NCI-H2196 (cell line): Measurements from ENCODE around the gene S100A7.
"Not testable (repeated sequence)": the region's sequence is repeated elsewhere in the genome, so short reads cannot be mapped to it uniquely, and the experiment has no call there.

ENCODE experiments used
- DNase-seq: peaks from one replicate; lab custom pipeline; 2025; ENCODE audit not compliant: unreplicated experiment; lab: John Stamatoyannopoulos, UW

Gene S100A7

DNA sequence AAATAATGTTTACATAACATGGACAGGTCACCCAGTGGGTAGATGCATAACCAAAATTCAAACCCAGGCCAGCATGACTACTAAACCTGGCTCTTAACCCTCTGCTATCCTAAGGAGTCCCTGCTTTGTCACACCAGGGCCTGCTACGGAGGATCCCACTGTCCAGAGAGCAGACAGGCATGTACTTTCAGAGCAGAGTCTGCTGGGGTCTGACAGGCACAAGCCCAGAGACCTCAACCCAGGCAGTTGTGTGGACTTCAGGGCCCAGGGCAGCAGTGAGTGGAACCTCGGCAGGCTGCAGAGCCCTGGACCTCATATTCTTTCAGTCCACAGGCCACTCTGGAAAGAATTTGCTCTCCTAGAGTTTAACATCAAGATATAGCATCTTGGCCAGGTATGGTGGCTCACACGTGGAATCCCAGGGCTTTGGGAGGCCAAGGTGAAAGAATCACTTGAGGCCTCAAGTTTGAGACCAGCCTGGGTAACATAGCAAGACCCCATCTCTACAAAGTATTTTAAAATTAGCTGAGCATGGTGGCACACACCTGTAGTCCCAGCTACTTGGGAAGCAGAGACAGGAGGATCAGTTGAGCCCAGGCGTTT, 16.1 kb upstream of the S100A7 start:
- no peak for DNase-seq

DNA sequence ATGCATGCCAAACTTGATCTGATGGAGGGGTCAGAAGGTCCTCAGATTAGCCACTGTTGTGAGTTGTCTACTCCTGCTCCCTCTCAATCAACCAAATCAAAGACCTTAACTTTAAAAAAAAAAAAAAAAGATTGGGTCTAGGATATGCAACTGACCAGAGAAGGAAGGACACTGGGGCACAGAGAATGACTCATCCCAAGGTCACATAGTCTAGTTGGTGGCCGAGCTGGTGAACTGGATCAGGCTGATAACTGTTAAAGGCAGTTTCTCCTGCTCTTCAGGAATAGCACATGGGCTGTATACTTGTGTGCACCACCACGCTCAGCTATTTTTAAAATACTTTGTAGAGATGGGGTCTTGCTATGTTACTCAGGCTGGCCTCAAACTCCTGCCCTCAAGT, 14.8 kb upstream of the S100A7 start:
- DNase-seq, result no peak

DNA sequence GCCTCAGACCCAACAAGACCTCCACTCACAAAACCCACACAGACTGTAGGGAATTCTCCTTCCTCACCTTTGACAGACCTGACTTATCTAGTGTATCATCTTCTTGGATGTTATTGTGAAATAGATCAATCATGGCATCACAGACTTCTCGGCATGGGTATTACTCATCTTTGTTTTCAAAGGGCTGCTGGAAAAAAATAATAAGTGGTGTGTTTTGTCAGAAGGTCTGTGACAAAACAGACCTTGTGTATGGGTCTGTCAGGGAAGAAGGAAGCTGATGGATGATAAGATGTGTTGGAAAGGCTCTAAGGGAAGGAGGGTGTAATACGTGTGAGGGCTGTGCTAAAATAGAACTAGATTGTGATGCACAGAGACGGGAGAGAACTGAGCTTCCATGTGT, 13.9 kb upstream of the S100A7 start:
- no peak for DNase-seq

DNA sequence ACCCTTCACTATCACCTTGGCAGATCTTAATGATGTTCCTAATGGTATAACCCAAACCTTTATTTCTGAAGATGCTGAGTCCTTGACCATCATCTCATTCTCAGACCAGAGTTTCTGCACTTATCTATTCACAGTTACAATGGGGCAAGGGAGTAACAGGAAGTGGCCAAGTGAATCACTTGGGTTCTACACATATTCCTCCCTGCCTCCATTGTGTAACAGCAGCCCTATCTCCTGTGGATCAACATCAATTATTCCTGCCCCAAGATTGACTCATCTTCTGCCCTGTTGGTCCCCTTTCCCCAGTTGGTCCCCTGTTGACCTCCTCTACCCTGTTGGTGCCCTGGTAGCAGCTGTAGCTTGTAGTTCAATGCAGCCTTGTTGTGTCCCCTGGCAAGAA, 10.3 kb upstream of the S100A7 start:
- DNase-seq, result no peak

DNA sequence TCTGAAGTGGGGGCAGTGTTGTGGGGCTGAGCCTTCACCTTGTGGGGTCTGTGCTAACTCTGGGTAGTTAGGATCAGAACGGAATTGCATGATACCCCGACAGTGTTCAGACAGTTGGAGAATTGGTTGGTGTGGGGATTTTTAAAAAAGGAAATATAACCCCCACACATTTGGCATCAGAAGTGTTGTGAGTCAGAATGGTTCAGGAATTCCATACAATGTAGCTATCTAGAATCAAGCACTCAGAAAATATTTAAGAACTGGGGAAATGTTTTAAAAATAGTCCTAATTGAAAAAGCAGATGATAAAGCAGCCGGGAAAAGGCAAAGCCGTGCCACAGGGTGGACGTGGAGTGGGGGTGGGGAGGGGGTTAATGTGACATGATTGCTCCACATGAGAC, 6.5 kb upstream of the S100A7 start:
- no peak for DNase-seq

DNA sequence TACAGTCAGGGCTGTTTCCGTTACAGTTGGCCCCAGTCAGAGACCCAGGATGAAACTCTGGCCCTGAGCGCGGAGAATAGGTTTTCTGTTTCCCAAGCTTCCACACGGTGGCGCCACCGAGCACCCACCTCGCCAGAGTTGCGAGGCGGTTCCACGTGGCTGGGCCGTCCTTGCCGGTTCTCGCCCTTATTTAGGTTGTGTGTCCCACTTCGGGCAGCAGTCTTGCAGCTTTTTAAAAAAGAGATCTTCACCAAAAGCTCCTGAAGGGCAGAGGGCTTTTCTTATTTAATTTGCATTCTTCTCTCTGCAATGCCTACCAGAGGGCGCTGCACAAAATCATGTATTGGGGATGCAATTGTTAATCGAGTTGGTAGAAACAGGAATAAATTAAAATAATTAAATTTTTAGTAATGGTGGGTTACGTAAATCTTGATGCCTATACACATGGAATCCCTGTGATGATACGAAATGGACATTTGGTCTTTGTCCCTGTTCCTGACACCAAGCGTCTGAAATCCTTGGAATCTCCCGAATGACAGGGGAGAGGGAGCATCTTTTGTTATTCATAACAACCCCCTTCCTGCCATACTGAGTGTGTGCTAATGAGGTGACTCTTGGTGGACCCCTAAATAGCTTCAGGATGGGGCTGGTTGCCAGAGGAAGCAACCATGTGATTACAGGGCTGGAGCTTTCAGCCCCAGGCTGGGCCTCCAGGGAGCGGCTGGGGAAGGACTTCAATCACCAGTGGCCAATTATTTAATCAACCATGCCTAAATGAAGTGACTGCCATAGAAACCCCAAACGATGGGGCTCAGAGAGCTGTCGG, 5.6 kb upstream of the S100A7 start:
- DNase-seq, result no peak

DNA sequence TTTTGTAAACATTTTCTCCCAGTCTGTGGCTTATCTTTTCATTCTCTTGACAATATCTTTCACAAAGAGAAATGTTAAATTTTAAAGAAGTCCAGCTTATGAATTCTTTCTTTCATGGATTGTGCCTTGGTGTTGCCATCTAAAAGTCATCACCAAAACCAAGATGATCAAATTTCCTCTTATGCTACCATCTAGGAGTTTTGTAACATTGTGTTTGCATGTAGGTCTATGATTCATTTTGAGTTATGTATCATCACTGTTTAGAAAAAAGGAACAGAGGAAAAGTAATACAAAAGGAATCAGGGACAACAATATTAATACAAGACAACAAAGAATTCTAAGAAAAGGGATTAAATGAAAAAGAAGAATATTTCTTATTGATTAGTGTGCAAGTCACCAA, 2.3 kb upstream of the S100A7 start:
- DNase-seq, result not testable (repeated sequence)

DNA sequence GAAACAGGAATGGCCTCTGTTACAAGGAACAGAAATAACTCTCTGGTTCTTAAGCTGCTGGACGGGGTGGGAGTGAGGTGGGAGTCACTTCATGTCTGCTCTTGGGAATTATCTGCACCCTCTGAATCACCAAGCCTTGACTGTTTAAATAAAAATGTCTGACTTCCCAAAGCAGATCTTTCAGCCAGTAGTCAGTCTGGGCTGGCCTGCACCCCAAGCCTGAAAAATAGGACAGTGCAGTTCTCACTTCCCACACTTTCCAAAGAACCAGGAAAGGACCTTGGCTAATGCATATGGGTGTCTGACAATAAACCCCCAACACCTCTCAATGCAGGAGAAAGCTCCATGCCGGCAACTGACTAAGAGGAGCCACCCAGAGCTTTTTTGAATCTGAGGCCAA, 796 bp downstream of the S100A7 start:
- no peak for DNase-seq

DNA sequence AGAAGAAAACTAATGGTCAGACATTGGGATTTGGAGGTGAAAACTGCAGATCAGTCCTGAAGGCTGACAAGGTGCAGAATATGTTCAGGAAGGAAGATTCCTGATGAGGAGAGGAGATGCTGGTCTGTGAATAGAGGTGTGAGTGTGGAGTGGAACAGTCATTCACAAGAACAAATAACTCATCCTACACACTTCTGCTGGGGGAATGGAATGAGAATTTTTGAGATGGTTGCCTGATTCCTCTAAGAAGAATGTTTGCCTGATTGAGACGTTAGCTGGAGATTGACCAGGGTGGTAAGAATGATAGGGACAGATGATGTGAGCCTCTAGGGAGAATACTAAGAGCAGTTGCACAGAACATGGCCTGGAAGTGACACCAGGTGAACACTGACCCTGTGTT, 4.1 kb downstream of the S100A7 start:
- DNase-seq, result no peak

DNA sequence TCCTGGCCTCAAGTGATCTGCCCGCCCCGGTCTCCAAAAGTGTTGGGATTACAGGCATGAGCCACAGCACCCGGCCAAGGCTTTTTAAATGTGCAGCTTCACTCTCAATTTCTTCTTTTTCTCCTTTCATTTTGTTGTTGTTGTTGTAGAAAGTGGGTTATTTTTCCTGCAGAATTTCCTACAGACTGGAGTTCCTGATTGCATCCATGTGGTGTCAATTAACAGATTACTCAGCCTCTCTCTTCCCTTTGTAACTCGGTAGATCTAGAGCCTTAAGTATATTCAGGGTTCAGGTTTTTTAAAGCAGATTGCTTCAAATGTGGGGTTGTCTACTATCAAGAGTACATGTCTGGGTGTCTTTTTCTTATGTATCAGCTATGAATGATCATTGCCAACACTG, 11.6 kb downstream of the S100A7 start:
- not testable (repeated sequence) for DNase-seq

DNA sequence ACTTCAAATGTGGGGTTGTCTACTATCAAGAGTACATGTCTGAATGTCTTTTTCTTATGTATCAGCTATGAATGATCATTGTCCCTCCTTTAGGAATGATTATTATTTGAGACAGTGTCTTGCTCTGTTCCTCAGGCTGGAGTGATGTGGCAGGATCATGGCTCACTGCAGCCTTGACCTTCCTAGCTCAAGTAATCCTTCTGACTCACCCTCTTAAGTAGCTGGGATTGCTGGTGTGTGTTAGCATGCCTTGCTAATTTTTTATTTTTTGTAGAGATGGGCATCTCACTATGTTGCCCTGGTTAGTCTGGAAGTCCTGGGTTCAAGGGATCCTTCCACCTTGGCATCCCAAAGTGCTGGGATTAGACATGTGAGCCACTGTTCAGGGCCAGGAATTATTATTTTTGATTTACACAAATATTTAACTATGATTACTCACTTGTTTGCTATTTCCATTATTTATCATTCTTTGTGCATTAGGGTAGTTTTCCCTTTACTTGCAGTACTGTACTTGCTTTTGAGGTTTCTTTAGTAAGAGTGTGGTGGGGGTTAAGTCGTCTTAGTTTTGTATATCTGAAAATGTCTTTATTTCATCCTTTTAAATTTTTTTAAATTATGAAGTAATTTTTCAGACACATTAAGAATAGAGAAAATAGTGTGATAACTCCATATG, 12.8 kb downstream of the S100A7 start:
- DNase-seq, result no peak

DNA sequence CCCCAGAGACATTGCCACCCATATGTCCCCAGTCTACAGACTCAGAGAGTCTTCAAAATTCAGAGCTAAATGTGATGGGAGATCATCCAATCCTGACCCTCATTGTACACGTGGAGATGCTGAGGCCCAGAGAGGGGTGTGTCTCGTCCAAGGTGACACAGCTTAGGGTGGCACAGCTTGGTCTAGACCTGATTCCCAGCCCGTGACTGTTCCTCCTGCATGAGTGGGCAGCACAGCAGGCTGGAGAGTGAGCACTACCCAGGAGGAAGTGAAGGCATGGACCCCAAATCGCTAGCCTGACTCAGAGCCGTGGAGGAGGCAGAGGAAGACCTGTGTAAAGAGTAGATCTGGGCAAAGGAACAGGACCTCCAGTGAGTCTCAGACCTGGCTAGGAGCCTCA, 16.4 kb downstream of the S100A7 start:
- no peak for DNase-seq

DNA sequence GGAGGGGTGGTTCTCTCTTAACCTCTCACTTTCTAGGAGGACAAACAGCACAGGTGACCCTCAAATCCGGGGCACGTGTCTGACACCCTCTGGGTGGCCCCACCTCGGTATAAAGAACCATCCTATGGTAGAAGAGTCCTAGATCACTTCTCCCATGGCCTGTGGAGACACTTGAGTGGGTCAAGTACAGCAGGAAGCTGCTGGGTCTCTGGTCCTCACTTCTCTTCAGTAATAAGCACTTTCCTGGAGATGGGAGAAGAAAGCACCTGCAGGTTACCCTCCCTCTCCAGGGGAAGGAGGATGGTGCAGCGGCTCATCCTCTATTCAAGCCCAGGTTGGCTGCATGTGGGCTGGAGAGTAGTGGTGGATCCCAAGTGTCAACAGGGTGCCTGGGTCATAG, 17.0 kb downstream of the S100A7 start:
- DNase-seq, result no peak

DNA sequence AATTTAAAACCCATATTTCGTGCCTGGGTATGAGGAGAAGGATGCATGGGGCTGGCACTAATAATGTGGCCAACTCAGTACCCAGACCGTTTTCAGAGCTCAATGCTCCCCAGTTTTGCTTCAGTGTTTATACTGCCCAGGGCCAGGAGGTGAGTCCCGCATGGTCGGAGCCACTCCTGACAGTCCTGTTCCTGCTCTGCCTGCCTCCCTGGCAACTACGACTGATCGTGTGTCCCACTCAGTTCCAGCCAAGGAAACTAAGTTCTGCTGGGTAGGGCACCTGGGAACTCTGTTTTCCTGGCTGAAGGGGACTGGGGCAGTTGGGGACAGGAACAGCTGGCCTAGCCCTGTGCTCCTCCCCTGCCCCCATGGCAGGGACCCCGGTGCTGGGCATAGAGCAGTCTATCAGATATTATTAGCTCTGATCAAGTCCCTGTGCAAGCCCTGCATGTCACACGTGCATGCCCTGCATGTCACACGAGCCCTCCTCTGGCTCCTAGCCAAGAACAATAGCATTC, 19.2 kb downstream of the S100A7 start:
- DNase-seq, result peak; percentile 48

DNA sequence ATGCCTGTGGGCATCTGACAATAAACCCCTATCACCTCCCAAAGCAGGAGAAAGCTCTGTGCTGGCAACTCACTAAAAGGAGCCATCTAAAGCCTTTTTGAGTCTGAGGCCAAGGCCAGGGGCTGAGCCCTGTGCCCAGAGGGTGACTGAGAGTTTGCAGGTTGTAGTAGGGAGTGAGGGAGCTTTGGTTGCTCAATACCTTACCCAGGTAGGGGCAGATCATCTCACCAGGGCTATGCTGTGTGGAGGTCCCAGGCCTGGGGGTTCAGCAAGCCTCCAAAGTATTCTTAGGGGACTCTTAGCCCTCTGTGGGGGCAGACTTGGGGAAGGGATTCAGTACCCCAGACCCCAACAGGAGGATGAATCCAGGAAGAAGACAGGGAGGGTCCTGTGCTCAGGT, 21.2 kb downstream of the S100A7 start:
- DNase-seq, result no peak

DNA sequence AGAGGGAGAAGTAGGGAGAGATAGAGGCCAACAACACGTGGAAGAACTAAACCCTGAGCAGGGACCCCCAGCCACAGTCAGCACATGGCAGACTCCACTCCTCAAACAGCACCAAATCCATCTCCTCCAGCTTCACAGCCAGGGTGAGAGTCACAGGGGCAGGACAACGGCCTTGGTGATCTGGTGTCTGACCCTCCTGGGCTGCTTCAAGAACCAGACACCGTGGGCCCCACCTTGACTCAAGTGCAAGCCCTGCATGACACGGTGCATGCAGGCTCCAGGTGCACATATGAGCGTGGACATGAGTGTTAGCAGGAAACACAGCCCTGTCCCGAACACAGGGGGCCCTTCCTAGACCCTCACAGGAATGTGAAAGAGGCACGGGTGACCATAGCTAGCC, 21.9 kb downstream of the S100A7 start:
- DNase-seq, result no peak

DNA sequence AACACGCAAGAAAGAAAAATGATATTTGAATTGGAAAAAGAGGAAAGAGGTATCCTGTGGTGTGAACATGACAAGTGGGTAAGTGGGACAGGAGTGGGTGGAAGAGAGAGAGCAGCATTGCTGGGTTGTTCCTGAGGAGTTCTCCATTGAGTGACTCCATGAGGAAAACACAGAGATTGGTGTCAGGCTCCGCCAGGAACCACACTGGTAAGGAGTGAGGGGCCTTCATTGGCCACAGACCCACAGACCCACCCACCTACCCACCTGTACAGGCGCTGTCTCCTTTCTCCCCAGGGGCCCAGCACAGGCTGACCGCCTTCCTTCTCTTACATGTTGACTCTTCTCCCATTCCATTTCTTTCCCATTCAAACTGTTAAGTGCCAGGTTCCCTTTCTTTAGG, 23.2 kb downstream of the S100A7 start:
- no peak for DNase-seq

DNA sequence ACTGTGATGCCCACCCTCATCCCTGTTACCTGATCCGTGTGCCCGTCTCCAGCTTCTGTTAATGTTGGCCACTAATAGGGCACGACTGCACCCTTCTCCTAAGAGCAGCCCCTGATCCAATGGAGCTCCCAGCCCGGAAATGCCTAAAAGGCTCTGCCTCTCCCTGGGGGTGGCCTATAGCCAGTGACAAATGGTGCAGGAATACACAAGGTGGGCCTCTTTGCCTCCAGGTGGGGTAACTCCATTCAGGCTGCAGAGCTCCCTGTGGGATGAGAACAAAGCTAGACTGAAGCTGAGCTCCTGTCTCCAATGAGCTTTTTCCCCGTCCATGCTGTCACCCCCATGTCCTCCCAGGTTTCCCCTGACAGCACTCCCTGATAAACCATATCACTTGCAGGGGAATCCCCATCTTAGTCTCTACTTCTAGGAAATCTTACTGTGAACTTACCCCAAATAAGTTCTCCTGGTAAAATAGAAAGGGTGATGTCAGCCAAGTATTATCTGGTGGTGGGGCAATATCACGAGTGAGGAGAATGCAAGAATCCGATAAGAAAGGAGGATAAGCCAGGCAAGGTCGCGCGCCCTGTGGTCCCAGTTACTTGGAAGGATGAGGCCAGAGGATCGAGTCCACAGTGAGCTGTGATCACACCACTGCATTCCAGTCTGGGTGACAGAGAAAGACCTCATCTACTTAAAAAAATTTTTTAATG, 25.6 kb downstream of the S100A7 start:
- DNase-seq, result no peak

DNA sequence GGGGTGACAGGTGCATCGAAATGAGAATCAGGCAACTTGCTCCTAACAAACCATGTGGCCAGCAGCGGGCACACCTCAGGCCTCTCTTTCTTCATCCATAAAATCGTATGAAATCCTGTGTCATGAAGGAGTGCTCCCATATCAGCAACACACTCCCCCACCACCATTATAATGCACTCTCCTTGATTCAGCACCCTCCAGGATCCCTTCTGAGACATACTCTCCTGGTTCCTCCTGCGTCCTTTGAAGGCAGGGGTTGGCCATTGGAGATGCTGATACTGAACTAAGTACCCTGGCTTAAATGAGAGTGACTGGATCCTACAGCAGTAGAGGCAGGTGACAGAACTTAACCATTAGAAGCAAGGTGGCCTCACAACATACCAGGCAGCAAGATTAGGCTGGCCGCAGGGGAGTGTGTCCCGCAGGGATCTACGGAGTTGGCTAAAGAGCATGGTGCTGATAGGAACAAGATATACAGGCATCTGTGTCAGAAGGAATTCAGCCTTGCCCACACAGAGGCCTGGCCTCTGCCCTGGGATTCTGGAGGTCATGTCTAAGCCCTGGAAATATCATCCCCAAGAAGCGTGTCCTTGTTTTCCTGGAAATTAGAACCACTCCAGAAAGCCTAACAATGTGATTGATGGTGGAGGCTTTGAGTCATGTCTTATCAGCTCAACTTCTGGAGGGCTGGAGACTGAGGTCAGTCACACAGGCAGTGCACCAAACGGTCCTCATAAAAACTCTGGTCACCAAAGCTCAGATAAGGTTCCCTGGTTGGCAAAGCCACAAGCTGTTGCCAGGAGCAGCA, 27.4 kb downstream of the S100A7 start:
- DNase-seq, result no peak

DNA sequence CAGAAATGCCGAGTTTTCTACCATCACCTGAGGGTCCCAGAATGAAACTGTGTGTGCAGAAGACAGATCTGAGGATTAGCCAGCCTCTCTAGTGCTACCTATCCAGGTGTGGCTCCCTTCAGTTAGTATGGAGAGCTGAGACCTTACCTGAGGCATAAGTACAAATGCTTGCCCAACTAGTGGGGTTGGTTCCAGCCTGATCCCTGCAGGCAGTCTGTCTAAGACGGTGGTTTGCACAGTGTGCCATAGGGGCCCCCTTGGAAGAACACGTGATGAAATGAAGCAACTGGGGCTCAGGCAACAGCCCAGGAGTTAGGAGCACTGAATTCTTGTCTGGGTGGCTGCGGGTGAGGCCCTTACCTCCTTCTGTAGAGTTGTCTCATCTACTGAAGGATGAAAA, 28.5 kb downstream of the S100A7 start:
- DNase-seq, result no peak

DNA sequence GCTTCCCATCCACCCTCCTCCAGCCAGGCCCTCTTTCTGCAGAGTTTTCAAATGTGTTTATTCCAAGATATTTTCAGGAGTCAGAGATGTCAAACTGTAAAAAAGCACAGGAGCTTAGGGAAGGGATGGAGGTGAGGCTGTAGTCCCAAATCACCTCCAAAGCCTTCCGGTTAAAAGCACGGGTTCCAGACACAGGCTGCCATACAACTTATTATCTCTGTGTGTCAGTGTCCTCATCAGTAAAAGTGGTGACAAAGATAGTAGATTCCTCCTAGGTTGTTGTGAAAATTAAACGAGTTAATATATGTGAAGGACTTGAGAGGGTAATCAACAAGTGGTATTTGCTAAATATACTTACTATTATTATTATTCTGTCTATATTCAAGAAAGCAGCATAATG, 29.0 kb downstream of the S100A7 start:
- no peak for DNase-seq
